Vagina (tissue), 2 donors: ENCODE data around the gene RBMX.

ENCODE experiments used
- CTCF ChIP-seq, 3 experiments: fragments of 450-650 bp in 2 of 3; fragments of 200-600 bp in 1 of 3; sonication (generic) in 1 of 3; IDR thresholded peaks; one replicate each; pipeline ENCODE4 v1.5.1; 2017 to 2019; ENCODE audit warnings: antibody characterized with exemption in 3 of 3, mild to moderate bottlenecking in 2 of 3, moderate library complexity in 2 of 3
- POLR2A ChIP-seq, 2 donors: fragments of 450-650 bp; IDR thresholded peaks; one replicate each; pipeline ENCODE4 v1.6.1; 2017; ENCODE audit warnings: antibody characterized with exemption in 2 of 2, mild to moderate bottlenecking in 2 of 2, moderate library complexity in 2 of 2
- POLR2AphosphoS5 ChIP-seq, 2 donors: sonication (generic); formaldehyde crosslinking; IDR thresholded peaks; one replicate each; pipeline ENCODE4 v1.9.0; 2017; ENCODE audit warnings: antibody characterized with exemption in 2 of 2, mild to moderate bottlenecking in 2 of 2, low read depth in 1 of 2; ENCODE audit not compliant: insufficient read depth in 1 of 2

- TF ChIP-seq POLR2AphosphoS5 (IDR thresholded peaks at IDR 0.05; ENCODE audit: insufficient read depth in 1 of 2, low read depth in 1 of 2) (no peak), POLR2A (IDR thresholded peaks at IDR 0.05) (no peak), CTCF (IDR thresholded peaks at IDR 0.05) (no peak)
Measured at GRCh38 chrX:136828830-136829229, 51.7 kb downstream of the RBMX start.
